K562 (cell line): Measurements from ENCODE around the gene ATL2. TPM values are rescaled to one million over a fixed set of nuclear protein-coding genes. Genes with fewer than 3 reads are reported as not detected.

Experiments used
- ATAC-seq: fragments of 200-7000 bp; cut with Tn5 transposase; 3 replicates; pipeline ENCODE4 v1.9.1; 2020; ENCODE audit warnings: moderate library complexity
- BruUV-seq: library from RNA; stranded (reverse); fragments of 400-500 nt; replicated peaks from 2 replicates; lab custom pipeline; 2021; lab: Mats Ljungman, UMichigan
- CTCF ChIA-PET: fragments of 300-600 bp; formaldehyde crosslinking; extraction: SDS; loops from one replicate; lab custom pipeline; 2021; ENCODE audit warnings: low intra/inter-chr PET ratio; lab: Yijun Ruan, JAX
- POLR2A ChIA-PET: fragments of 300-600, 350-650 bp; sonication (Branson Sonifier 250); formaldehyde crosslinking; extraction: SDS; loops from one replicate; lab custom pipeline; 2021; ENCODE audit warnings: antibody characterized with exemption, inconsistent platforms; lab: Yijun Ruan, JAX
- DNase-seq, 4 experiments: peaks; one replicate each; pipeline versions ENCODE4 v3.0.0 to v3.0.0-alpha.2; 2011 to 2018; ENCODE audit warnings: low spot score in 3 of 4, mixed read lengths in 3 of 4; ENCODE audit errors: extremely low read depth in 1 of 4
- FAIRE-seq: peaks from 2 replicates; lab custom pipeline; 2011; peaks lifted over from hg19 to GRCh38; lab: Jason Lieb, UNC
- H2AFZ ChIP-seq: 2 replicates; pipeline ENCODE4 v1.6.0; 2011; ENCODE audit warnings: low read depth, low read length, control low read depth, inconsistent platforms
- H3K27ac ChIP-seq: fragments of 200-600 bp; 3 replicates; pipeline ENCODE4 v1.8.0; 2011; ENCODE audit warnings: low read depth, mild to moderate bottlenecking, control low read depth, inconsistent platforms, low read length, moderate library complexity, mixed read lengths; ENCODE audit errors: extremely low read depth
- H3K27me3 ChIP-seq, 2 experiments: fragments of 300-600 bp in 1 of 2; 2 replicates in 1 of 2; 3 replicates in 1 of 2; pipeline versions ENCODE4 v1.6.0 to v1.8.0; 2011; ENCODE audit warnings: inconsistent platforms in 2 of 2, low read length in 2 of 2, mild to moderate bottlenecking in 1 of 2, mixed read lengths in 1 of 2, moderate library complexity in 1 of 2; ENCODE audit not compliant: control insufficient read depth in 2 of 2, insufficient read depth in 2 of 2
- H3K36me3 ChIP-seq: fragments of 300-600 bp; 3 replicates; pipeline ENCODE4 v1.8.0; 2011; ENCODE audit warnings: mild to moderate bottlenecking, low read length, inconsistent platforms; ENCODE audit not compliant: control insufficient read depth, insufficient read depth
- H3K4me1 ChIP-seq, 2 experiments: fragments of 200-600 bp in 1 of 2; replicated peaks in 1 of 2; 2 replicates in 1 of 2; 3 replicates in 1 of 2; pipeline versions ENCODE4 v1.5.1 to v1.8.0; 2011; ENCODE audit warnings: inconsistent platforms in 2 of 2, low read length in 2 of 2, mild to moderate bottlenecking in 1 of 2, mixed read lengths in 1 of 2, moderate library complexity in 1 of 2; ENCODE audit not compliant: control insufficient read depth in 2 of 2, insufficient read depth in 2 of 2
- H3K4me2 ChIP-seq: 2 replicates; pipeline ENCODE4 v1.6.1; 2011; ENCODE audit warnings: low read length, control low read depth, inconsistent platforms, mixed read lengths; ENCODE audit not compliant: insufficient read depth
- H3K4me3 ChIP-seq: fragments of 200-600 bp; sonication (generic), shearing (Covaris generic); 2 replicates; pipeline ENCODE4 v1.5.1; 2016; ENCODE audit warnings: control low read depth, inconsistent platforms
- H3K79me2 ChIP-seq: fragments of 200-600 bp; 3 replicates; pipeline ENCODE4 v1.8.0; 2011; ENCODE audit warnings: low read length, inconsistent platforms; ENCODE audit not compliant: control insufficient read depth, insufficient read depth
- H3K9ac ChIP-seq, 2 experiments: 2 replicates each; pipeline versions ENCODE4 v1.6.0 to v1.6.1; 2011; ENCODE audit warnings: low read depth in 2 of 2, low read length in 2 of 2, control low read depth in 1 of 2, inconsistent platforms in 1 of 2, mild to moderate bottlenecking in 1 of 2, mixed read lengths in 1 of 2; ENCODE audit not compliant: insufficient read depth in 1 of 2
- H3K9me1 ChIP-seq: one replicate; pipeline ENCODE4 v1.6.0; 2011; ENCODE audit warnings: inconsistent platforms, mild to moderate bottlenecking, low read length, moderate library complexity; ENCODE audit not compliant: control insufficient read depth, insufficient read depth
- H3K9me3 ChIP-seq: replicated peaks from 2 replicates; pipeline ENCODE4 v1.5.1; 2011; ENCODE audit warnings: low read depth, low read length, inconsistent platforms; ENCODE audit not compliant: control insufficient read depth, insufficient read depth
- H4K20me1 ChIP-seq: replicated peaks from 2 replicates; pipeline ENCODE4 v1.6.1; 2011; ENCODE audit warnings: low read length, inconsistent platforms, mixed read lengths; ENCODE audit not compliant: control insufficient read depth, insufficient read depth
- BRF1 ChIP-seq: IDR thresholded peaks from 3 replicates; pipeline ENCODE4 v1.6.1; 2011; ENCODE audit warnings: borderline replicate concordance, mild to moderate bottlenecking; ENCODE audit not compliant: insufficient read length; ENCODE audit errors: extremely low read depth
- CAMTA2 ChIP-seq: fragments of 250-450 bp; sonication (Bioruptor Pico); conservative IDR thresholded peaks from 2 replicates; pipeline ENCODE4 v1.5.1; 2022
- ELF2 ChIP-seq: fragments of 250-450 bp; sonication (Bioruptor Pico); IDR thresholded peaks from 2 replicates; pipeline ENCODE4 v1.5.0; 2021; ENCODE audit warnings: mild to moderate bottlenecking
- FOXM1 ChIP-seq, 2 experiments: fragments of 450-650 bp in 1 of 2; sonication (generic) in 1 of 2; formaldehyde crosslinking in 1 of 2; IDR thresholded peaks; 2 replicates each; pipeline versions ENCODE4 v1.6.1 to v1.9.0; 2017 to 2022; ENCODE audit warnings: low read depth in 2 of 2, mild to moderate bottlenecking in 2 of 2, missing genetic modification reagents in 1 of 2, moderate library complexity in 1 of 2
- KAT7 ChIP-seq: sonication (generic); formaldehyde crosslinking; IDR thresholded peaks from 2 replicates; pipeline ENCODE4 v1.8.0; 2022; ENCODE audit warnings: missing genetic modification reagents, mild to moderate bottlenecking, borderline replicate concordance
- MYBL2 ChIP-seq, 2 experiments: fragments of 450-650 bp in 1 of 2; sonication (generic) in 1 of 2; formaldehyde crosslinking in 1 of 2; IDR thresholded peaks; 2 replicates each; pipeline versions ENCODE4 v1.6.1 to v1.8.1; 2017 to 2022; ENCODE audit warnings: borderline replicate concordance in 1 of 2, inconsistent platforms in 1 of 2, low read depth in 1 of 2, mild to moderate bottlenecking in 1 of 2, missing genetic modification reagents in 1 of 2, moderate library complexity in 1 of 2
- NRF1 ChIP-seq, 2 experiments: fragments of 450-650 bp; IDR thresholded peaks in 1 of 2; conservative IDR thresholded peaks in 1 of 2; 2 replicates each; pipeline ENCODE4 v1.6.1; 2014; ENCODE audit warnings: mild to moderate bottlenecking in 2 of 2
- PPARD ChIP-seq: fragments of 250-450 bp; sonication (Bioruptor Pico); IDR thresholded peaks from 2 replicates; pipeline ENCODE4 v1.8.0; 2022; ENCODE audit warnings: inconsistent platforms, mild to moderate bottlenecking, moderate library complexity
- RCOR1 ChIP-seq, 2 experiments: IDR thresholded peaks; 2 replicates each; pipeline ENCODE4 v1.6.1; 2012; ENCODE audit warnings: low read depth in 2 of 2, low read length in 2 of 2, borderline replicate concordance in 1 of 2, improper control_type of control experiment in 1 of 2
- SNIP1 ChIP-seq: fragments of 450-650 bp; IDR thresholded peaks from 2 replicates; pipeline ENCODE4 v1.7.1; 2017; ENCODE audit warnings: low read depth, mild to moderate bottlenecking
- SRSF3 ChIP-seq: fragments of 200-400 bp; formaldehyde crosslinking; IDR thresholded peaks from 2 replicates; pipeline ENCODE4 v1.6.1; 2016; ENCODE audit warnings: mild to moderate bottlenecking, low read length, moderate library complexity; ENCODE audit not compliant: insufficient read depth
- TCF3 ChIP-seq: sonication (generic); formaldehyde crosslinking; IDR thresholded peaks from 2 replicates; pipeline ENCODE4 v1.4.0; 2020; ENCODE audit warnings: mild to moderate bottlenecking, missing genetic modification reagents
- ZNF140 ChIP-seq: fragments of 250-450 bp; sonication (Bioruptor Pico); IDR thresholded peaks from 2 replicates; pipeline ENCODE4 v1.8.0; 2021; ENCODE audit warnings: moderate library complexity, mild to moderate bottlenecking, inconsistent platforms
- ZNF561 ChIP-seq: fragments of 450-650 bp; formaldehyde crosslinking; conservative IDR thresholded peaks from 2 replicates; pipeline ENCODE4 v1.4.0; 2020; ENCODE audit warnings: mild to moderate bottlenecking, moderate library complexity
- WGBS: fragments of 100-300 bp; shearing (Covaris generic); methylation state at CpG from one replicate; pipeline ENCODE4 v1.1.6; 2016; ENCODE audit warnings: low coverage, mixed read lengths; ENCODE audit not compliant: insufficient coverage; ENCODE audit errors: missing lambda C conversion rate; 5-methylcytosine and 5-hydroxymethylcytosine counted together
- in situ Hi-C: fragments of 300-500 bp; cut with MboI; formaldehyde crosslinking; loops from 4 replicates; pipeline ENCODE4 v1.15.0; 2018; ENCODE audit warnings: inconsistent platforms, mixed read lengths
- intact Hi-C: fragments of 100-400 bp; cut with micrococcal nuclease; formaldehyde crosslinking; loops from 2 replicates; pipeline ENCODE4 v1.14.2; 2022
- polyA plus RNA-seq, 8 experiments: library from polyadenylated mRNA; depleted of rRNA in 4 of 8; stranded (reverse) in 5 of 8; unstranded in 3 of 8; fragments of >200 nt; fragmentation: Nextera tagmentation in 2 of 8; fragmentation: Illumina TruSeq in 1 of 8; extraction: Ambion mirVana in 2 of 8; extraction: Trizol in 1 of 8; gene quantifications; 2 replicates each; pipeline versions ENCODE4 v1.2.1 to v1.2.3, GENCODE V29; 2011 to 2014; ENCODE audit warnings: inconsistent platforms in 1 of 8, missing spikeins in 1 of 8
- total RNA-seq, 7 experiments: library from RNA; depleted of rRNA in 6 of 7; stranded (reverse); fragments of >200 nt in 6 of 7; fragmentation: Illumina TruSeq in 2 of 7; extraction: Trizol in 2 of 7; gene quantifications; 2 replicates each; pipeline versions ENCODE4 v1.2.1 to v1.2.3, GENCODE V29; 2011 to 2021; ENCODE audit warnings: low replicate concordance in 1 of 7
- TF ChIP-seq, protein P1 (sequence below): fragments of 450-650 bp; IDR thresholded peaks from 2 replicates; pipeline ENCODE4 v1.6.1; 2016; ENCODE audit warnings: antibody characterized with exemption
- TF ChIP-seq, protein P2 (sequence below), 2 experiments: fragments of 200-800 bp in 1 of 2; sonication (Bioruptor generic) in 1 of 2; sonication (generic) in 1 of 2; formaldehyde crosslinking in 1 of 2; IDR thresholded peaks in 1 of 2; conservative IDR thresholded peaks in 1 of 2; 2 replicates each; pipeline versions ENCODE4 v1.5.0 to v1.6.1; 2016 to 2020; ENCODE audit warnings: missing compliant biosample characterization in 1 of 2, missing genetic modification characterization in 1 of 2, missing genetic modification reagents in 1 of 2
- TF ChIP-seq, protein P3 (sequence below): sonication (generic); formaldehyde crosslinking; IDR thresholded peaks from 2 replicates; pipeline ENCODE4 v1.9.0; 2022; ENCODE audit warnings: mild to moderate bottlenecking, missing genetic modification reagents
- TF ChIP-seq, protein P4 (sequence below): fragments of 250-450 bp; sonication (Bioruptor Pico); IDR thresholded peaks from 2 replicates; pipeline ENCODE4 v1.4.0; 2020; ENCODE audit warnings: mild to moderate bottlenecking, moderate library complexity

ATL2 gene
- total and polyA plus RNA-seq, 9 of the 15 experiments (the other 6 are each of a cell fraction or from before 2014, with no cell fraction given), result 12.0 to 80.8 (median 70.2) TPM

DNA sequence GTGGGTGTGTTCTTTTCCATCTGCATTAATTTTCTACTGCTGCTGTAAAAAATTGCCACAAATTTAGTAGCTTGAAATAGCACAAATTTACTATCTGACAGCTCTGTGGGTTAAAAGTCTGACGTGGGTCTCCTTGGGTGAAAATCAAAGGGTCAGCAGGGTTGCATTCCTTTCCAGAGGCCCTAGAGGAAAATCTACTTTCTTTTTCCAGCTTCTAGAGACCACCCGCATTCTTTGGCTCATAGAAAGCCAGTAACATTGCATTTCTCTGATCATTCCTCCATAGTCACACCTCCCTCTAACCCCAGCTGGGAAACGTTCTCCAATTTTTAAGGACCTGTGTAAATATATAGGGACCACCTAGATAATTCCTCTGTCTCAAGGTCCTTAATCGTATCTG, 128.8 kb downstream of the ATL2 start:
- H3K36me3 ChIP-seq, result no peaks in the 10 kb centered on the region
- WGBS, result 0% methylated on average over 4 of the region's 4 CpGs
- no peaks in the 10 kb centered on the region for H4K20me1 ChIP-seq
- H3K27me3 ChIP-seq, result peaks cover 4 to 12% of the 10 kb centered on the region in 2 experiments; a peak in 4 of 5 replicates
- H3K27ac ChIP-seq, result no peak overlapping the region
- in situ Hi-C loops, result no loop called here
- H3K9me3 ChIP-seq, result no peaks in the 10 kb centered on the region; the same call in 1 of the 2 replicates
- no peak overlapping the region for H3K9ac ChIP-seq
- no peaks in the 10 kb centered on the region for H3K4me1 ChIP-seq
- no peak for ATAC-seq
- no peaks in the 10 kb centered on the region for H3K79me2 ChIP-seq
- H3K9me1 ChIP-seq, result no peaks in the 10 kb centered on the region
- no TSS peak for BruUV-seq
- no peak for DNase-seq
- POLR2A ChIA-PET, result no interaction called here
- CTCF ChIA-PET, result no interaction called here
- H3K4me2 ChIP-seq, result no peak overlapping the region
- H3K4me3 ChIP-seq, result no peak overlapping the region
- no peak for FAIRE-seq
- intact Hi-C loops, result no loop called here
- no peak overlapping the region for H2AFZ ChIP-seq
- TF ChIP-seq, protein P1, sequence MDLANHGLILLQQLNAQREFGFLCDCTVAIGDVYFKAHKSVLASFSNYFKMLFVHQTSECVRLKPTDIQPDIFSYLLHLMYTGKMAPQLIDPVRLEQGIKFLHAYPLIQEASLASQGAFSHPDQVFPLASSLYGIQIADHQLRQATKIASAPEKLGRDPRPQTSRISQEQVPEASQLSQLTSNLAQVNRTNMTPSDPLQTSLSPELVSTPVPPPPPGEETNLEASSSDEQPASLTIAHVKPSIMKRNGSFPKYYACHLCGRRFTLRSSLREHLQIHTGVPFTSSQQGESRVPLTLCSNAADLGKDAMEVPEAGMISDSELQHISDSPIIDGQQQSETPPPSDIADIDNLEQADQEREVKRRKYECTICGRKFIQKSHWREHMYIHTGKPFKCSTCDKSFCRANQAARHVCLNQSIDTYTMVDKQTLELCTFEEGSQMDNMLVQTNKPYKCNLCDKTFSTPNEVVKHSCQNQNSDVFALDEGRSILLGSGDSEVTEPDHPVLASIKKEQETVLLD, result no peak
- no peak for TF ChIP-seq FOXM1 (IDR thresholded peaks at IDR 0.05; ENCODE audit: low read depth)
- TF ChIP-seq FOXM1 (CRISPR knock-in tag; IDR thresholded peaks at IDR 0.05; ENCODE audit: low read depth), result no peak
- no peak for TF ChIP-seq PPARD
- TF ChIP-seq, protein P2, sequence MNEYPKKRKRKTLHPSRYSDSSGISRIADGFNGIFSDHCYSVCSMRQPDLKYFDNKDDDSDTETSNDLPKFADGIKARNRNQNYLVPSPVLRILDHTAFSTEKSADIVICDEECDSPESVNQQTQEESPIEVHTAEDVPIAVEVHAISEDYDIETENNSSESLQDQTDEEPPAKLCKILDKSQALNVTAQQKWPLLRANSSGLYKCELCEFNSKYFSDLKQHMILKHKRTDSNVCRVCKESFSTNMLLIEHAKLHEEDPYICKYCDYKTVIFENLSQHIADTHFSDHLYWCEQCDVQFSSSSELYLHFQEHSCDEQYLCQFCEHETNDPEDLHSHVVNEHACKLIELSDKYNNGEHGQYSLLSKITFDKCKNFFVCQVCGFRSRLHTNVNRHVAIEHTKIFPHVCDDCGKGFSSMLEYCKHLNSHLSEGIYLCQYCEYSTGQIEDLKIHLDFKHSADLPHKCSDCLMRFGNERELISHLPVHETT (CRISPR knock-in tag; conservative IDR thresholded peaks at IDR 0.05 in 1 of 2, IDR thresholded peaks at IDR 0.05 in 1 of 2), result no peak
- no peak for TF ChIP-seq BRF1
- no peak for TF ChIP-seq TCF3 (CRISPR knock-in tag)
- no peak for TF ChIP-seq SRSF3
- TF ChIP-seq SNIP1, result no peak
- TF ChIP-seq, protein P3, sequence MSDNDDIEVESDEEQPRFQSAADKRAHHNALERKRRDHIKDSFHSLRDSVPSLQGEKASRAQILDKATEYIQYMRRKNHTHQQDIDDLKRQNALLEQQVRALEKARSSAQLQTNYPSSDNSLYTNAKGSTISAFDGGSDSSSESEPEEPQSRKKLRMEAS (CRISPR knock-in tag), result no peak
- TF ChIP-seq ZNF140 (CRISPR knock-in tag), result no peak
- no peak for TF ChIP-seq ZNF561 (CRISPR knock-in tag)
- TF ChIP-seq ELF2 (CRISPR knock-in tag), result no peak
- no peak for TF ChIP-seq RCOR1 (IDR thresholded peaks at IDR 0.05; ENCODE audit: borderline replicate concordance in 1 of 2, low read depth in 2 of 2, low read length in 2 of 2)
- TF ChIP-seq NRF1 (conservative IDR thresholded peaks at IDR 0.05 in 1 of 2, IDR thresholded peaks at IDR 0.05 in 1 of 2), result no peak
- no peak for TF ChIP-seq CAMTA2 (CRISPR knock-in tag)
- TF ChIP-seq MYBL2 (IDR thresholded peaks at IDR 0.05; ENCODE audit: low read depth), result no peak
- no peak for TF ChIP-seq MYBL2 (CRISPR knock-in tag; IDR thresholded peaks at IDR 0.05; ENCODE audit: borderline replicate concordance)
- no peak for TF ChIP-seq KAT7 (CRISPR knock-in tag)
- TF ChIP-seq, protein P4, sequence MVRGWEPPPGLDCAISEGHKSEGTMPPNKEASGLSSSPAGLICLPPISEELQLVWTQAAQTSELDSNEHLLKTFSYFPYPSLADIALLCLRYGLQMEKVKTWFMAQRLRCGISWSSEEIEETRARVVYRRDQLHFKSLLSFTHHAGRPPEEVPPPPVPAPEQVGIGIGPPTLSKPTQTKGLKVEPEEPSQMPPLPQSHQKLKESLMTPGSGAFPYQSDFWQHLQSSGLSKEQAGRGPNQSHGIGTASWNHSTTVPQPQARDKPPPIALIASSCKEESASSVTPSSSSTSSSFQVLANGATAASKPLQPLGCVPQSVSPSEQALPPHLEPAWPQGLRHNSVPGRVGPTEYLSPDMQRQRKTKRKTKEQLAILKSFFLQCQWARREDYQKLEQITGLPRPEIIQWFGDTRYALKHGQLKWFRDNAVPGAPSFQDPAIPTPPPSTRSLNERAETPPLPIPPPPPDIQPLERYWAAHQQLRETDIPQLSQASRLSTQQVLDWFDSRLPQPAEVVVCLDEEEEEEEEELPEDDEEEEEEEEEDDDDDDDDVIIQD (CRISPR knock-in tag), result no peak
